Activated naive CD8-positive, alpha-beta T cell treated with anti-CD3 and anti-CD28 coated beads, Interleukin-2, amount 10 ng/mL, durations not matched to agents 7 days and 5 days (primary cell): ENCODE results near the gene MINDY4. TPM values are rescaled to one million over a fixed set of nuclear protein-coding genes. Genes with fewer than 3 reads are reported as not detected.

ENCODE experiments used
- ATAC-seq: fragments of 150-1000 bp; cut with Tn5 transposase; one replicate; pipeline ENCODE4 v1.10.0; 2021; ENCODE audit warnings: low read depth, moderate library complexity
- POLR2A ChIA-PET: fragments of 350-600 bp; sonication (Branson Sonifier 250); formaldehyde crosslinking; loops from one replicate; lab custom pipeline; 2021; ENCODE audit warnings: antibody characterized with exemption; lab: Charles Lee
- DNase-seq: peaks from one replicate; pipeline ENCODE4 v3.0.0; 2021
- H3K27ac Mint-ChIP-seq: one replicate; pipeline ENCODE4 v1.8.0; 2022; ENCODE audit warnings: mild to moderate bottlenecking, mixed read lengths
- H3K27me3 Mint-ChIP-seq: one replicate; pipeline ENCODE4 v1.8.0; 2022; ENCODE audit warnings: mild to moderate bottlenecking, moderate library complexity, mixed read lengths
- H3K36me3 Mint-ChIP-seq: one replicate; pipeline ENCODE4 v1.8.0; 2021; ENCODE audit warnings: mild to moderate bottlenecking, mixed read lengths
- H3K4me1 Mint-ChIP-seq: one replicate; pipeline ENCODE4 v1.8.0; 2021; ENCODE audit warnings: mixed read lengths
- H3K4me3 Mint-ChIP-seq: one replicate; pipeline ENCODE4 v1.8.0; 2022; ENCODE audit warnings: mild to moderate bottlenecking, moderate library complexity, mixed read lengths
- H3K9me3 Mint-ChIP-seq: one replicate; pipeline ENCODE4 v1.8.0; 2021; ENCODE audit warnings: mixed read lengths
- total RNA-seq, 2 experiments: library from RNA; stranded (reverse); gene quantifications; one replicate each; pipeline ENCODE4 v1.2.3, GENCODE V29; 2021

MINDY4 gene
- total RNA-seq, 2 experiments from 2014 or later = 1.1 to 1.6 TPM

DNA sequence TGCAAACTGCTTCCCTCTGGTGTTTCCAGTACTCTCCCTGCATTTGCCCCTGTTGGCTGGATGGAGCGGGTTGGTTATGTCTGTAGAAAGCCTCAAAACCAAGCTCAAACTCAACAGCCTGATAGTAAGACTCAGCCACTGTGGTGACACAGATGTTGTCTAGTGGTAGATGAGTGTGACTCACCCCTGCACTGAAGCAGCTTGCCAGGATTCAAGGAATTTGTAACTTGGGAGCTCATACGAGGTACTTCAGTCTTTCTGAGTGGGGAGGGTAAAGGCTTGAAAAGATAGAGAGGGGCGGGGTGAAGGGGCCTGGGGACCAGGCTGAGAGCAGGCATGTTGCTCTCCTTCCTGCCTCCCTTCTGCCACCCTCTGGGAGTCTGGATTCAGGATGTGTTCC is 117.5 kb downstream of the MINDY4 start:
- Mint-ChIP-seq H3K36me3 (no peaks in the 10 kb centered on the region), H3K27me3 (peaks cover 3% of the 10 kb centered on the region), H3K27ac (no peak overlapping the region), H3K4me3 (no peak overlapping the region), H3K4me1 (no peaks in the 10 kb centered on the region), H3K9me3 (no peaks in the 10 kb centered on the region)
- ATAC-seq (no peak), DNase-seq (no peak)
- POLR2A ChIA-PET = no interaction called here

DNA sequence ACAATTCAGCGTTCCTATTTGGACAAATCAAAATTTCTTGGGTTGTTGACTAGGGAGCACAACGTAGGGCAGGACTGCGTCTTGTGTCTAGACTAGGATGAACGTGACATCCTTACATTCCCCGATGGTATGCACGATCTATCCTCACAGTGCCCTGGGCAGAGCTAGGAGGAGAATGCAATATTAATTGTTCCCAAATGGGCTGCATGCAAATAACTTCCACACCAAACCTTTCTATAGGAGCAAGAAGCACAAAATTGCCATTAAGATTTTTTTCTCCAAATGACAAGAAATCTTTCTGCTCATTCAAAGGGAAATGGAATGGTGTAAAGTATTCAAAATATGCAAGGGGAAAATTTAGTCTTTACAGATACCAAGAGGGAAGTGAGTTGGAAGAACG is 119.0 kb downstream of the MINDY4 start:
- ATAC-seq (no peak), DNase-seq (no peak)
- Mint-ChIP-seq H3K27me3 (peaks cover 6% of the 10 kb centered on the region), H3K4me1 (no peaks in the 10 kb centered on the region), H3K36me3 (no peaks in the 10 kb centered on the region), H3K4me3 (no peak overlapping the region), H3K9me3 (no peaks in the 10 kb centered on the region), H3K27ac (no peak overlapping the region)
- POLR2A ChIA-PET = no interaction called here

DNA sequence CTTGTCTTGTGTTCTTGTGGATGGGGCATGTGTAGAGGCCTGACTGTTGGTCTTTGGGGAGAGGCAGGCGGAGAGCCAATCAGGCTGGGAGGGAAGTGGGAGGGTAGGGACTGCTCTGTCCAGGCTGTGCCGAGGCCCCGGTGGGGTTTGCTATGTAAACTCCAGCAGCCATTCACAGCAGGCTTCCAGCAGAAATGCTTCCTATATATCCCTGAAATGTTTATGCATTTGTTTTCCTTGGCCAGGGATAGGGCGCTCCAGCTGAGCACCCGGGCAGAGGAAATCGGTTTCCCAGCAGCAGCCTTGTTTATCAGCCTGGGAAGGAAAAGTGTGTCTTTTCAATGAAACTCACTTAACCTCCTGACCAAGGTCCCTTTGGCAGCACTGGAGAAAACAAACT is 122.1 kb downstream of the MINDY4 start:
- no peaks in the 10 kb centered on the region for H3K9me3 Mint-ChIP-seq
- no peak overlapping the region for H3K27ac Mint-ChIP-seq
- H3K4me3 Mint-ChIP-seq = no peak overlapping the region
- no peaks in the 10 kb centered on the region for H3K4me1 Mint-ChIP-seq
- no peaks in the 10 kb centered on the region for H3K36me3 Mint-ChIP-seq
- POLR2A ChIA-PET = no interaction called here
- peaks cover 9% of the 10 kb centered on the region for H3K27me3 Mint-ChIP-seq
- no peak for ATAC-seq
- no peak for DNase-seq

DNA sequence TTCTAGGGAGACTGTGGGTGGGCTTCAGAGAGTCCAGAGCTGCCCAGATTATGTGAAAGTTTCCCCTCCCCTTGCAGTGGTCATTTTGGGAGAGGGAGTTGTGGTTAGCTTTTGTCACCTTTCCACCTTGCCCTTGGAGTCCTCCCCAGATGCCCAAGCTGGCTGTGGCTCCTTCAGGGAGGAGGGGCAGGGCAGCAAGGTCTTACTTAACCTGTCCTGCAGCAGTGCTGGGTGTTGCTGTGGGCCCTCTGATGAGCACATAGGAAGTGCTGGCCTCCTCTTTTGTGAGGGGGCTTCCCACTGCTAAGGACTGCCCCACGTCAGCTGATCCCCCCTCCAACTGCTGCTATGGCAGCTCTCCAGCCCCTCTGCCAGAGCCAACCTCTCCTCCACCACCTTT is 122.8 kb downstream of the MINDY4 start:
- POLR2A ChIA-PET = no interaction called here
- Mint-ChIP-seq H3K4me3 (no peak overlapping the region), H3K4me1 (no peaks in the 10 kb centered on the region), H3K27ac (peak overlapping the region; percentile 34), H3K27me3 (peaks cover 9% of the 10 kb centered on the region), H3K9me3 (no peaks in the 10 kb centered on the region), H3K36me3 (no peaks in the 10 kb centered on the region)
- ATAC-seq (no peak), DNase-seq (no peak)

DNA sequence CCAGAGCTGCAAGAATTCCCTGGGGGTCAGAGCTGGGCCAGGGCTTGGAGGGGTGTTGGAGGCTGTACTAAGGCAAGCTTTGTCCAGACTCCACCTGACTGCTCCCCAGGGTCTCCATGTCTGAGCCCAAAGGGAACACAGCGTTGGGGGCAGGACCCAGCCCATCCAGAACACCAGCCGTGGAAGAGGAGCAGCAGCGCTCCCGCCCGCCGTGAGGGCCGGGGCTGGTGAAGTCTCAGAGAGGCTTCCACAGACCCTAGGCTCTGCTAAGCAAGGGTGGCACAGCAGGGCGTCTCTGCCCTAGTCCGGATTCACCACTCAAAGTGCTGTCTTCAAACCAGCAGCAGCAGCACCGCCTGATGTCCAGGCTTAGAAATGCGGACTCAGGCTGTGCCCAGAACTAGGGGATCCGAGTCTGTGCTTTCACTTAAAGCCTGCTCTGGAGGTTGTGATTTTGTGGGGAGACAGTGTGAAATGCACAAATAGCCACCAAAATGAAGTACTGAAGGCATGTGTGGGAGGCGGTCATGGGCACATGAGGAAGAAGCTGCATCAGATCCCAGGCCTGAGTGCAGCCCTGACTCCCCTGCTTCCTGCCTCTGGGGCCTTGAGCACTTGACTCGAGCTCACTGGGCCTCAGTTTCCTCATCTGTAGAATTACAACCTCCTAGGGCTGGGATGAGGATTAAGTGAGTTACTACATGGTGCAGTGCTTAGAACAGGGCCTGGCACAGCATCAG is 123.8 kb downstream of the MINDY4 start:
- Mint-ChIP-seq H3K9me3 (no peaks in the 10 kb centered on the region), H3K36me3 (no peaks in the 10 kb centered on the region), H3K4me1 (no peaks in the 10 kb centered on the region), H3K27ac (no peak overlapping the region), H3K27me3 (peaks cover 9% of the 10 kb centered on the region), H3K4me3 (no peak overlapping the region)
- POLR2A ChIA-PET = no interaction called here
- ATAC-seq (no peak), DNase-seq (no peak)

DNA sequence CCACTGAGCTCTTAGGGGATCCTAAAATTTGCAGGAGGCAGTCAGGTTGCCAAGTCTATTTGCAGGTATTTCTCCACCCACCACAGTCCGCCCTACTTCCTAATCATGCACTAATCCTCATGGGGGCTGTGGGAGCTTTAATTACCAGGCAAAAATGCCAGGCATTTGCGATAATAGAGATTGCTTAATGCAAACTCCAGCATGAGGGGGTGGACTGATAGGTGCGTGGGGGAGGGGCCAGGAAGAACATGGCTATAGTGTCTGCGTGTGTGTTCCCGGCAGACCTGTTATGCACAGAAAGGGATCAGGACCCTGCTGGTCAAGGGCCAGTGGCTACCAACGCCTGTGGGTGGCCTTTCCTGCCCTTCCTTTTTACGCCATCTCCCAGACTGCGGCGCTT is 124.8 kb downstream of the MINDY4 start:
- Mint-ChIP-seq H3K9me3 (no peaks in the 10 kb centered on the region), H3K36me3 (no peaks in the 10 kb centered on the region), H3K4me3 (no peak overlapping the region), H3K27me3 (peaks cover 9% of the 10 kb centered on the region), H3K27ac (no peak overlapping the region), H3K4me1 (no peaks in the 10 kb centered on the region)
- ATAC-seq = no peak
- DNase-seq = no peak
- POLR2A ChIA-PET = no interaction called here

DNA sequence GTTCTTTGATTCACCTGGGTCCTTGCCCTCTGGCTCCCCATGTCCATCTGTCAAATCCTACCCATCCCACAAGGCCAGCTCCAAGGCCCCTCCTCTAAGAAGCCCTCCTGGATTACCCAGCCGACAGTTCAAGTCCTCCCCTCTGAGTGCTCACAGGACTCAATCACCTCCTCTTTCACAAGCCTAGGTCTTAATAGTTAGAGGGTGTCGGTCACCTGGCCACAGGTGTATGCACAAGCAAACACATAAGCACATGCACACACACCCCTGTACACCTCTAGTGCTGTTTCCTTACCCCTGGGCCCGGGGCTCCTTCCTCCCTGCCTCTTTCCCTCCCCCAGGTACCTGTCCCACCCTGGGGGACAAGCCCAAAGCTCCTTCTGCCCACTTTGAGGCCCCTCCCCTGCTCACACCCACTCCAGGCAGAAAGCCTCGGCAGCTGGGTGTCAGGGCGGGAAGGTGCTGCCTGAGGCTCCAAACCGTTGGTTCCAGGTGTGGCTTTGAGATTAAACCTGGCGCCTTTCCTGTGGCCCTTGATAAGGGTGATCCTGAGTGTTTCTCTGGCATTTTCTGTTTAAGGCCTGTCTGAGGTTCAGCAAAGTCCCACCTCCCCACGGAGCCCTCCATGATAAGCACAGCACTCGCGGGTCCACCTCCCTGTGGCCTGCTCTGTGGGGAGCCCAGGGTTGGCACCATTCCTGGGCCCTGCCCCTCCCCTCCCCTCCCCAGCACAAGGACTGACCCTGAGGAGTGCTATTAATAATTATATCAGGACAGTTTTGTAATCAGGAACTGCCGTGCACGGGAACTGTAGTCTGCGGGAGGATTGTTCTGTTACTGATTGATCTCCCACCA is 125.8 kb downstream of the MINDY4 start:
- Mint-ChIP-seq H3K9me3 (no peaks in the 10 kb centered on the region), H3K27me3 (peaks cover 9% of the 10 kb centered on the region), H3K27ac (no peak overlapping the region), H3K4me1 (peaks cover 3% of the 10 kb centered on the region), H3K4me3 (no peak overlapping the region), H3K36me3 (no peaks in the 10 kb centered on the region)
- ATAC-seq (no peak), DNase-seq (no peak)
- POLR2A ChIA-PET = no interaction called here

DNA sequence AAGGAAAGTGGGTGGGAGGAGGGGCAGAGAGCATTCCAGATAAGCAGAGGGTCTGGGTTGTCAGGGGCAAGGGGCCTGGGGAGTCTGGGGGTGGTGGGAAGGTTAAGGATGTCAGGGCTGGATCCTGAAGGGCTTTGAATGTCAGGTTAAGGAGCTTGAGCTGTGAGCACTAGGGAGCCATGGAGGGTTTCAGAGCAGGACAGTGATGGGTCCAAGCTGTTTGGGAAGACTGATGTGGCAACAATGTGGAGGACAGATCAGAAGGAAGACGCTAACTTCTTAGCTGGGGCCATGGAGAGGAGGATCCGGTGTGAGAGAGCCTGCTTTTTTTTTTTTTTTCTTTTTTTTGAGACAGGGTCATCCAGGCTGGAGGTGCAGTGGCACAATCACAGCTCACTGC is 126.6 kb downstream of the MINDY4 start:
- peaks cover 5% of the 10 kb centered on the region for H3K27me3 Mint-ChIP-seq
- ATAC-seq = no peak
- H3K4me1 Mint-ChIP-seq = peaks cover 3% of the 10 kb centered on the region
- H3K4me3 Mint-ChIP-seq = no peak overlapping the region
- POLR2A ChIA-PET = no interaction called here
- H3K36me3 Mint-ChIP-seq = no peaks in the 10 kb centered on the region
- no peak for DNase-seq
- no peak overlapping the region for H3K27ac Mint-ChIP-seq
- H3K9me3 Mint-ChIP-seq = no peaks in the 10 kb centered on the region

DNA sequence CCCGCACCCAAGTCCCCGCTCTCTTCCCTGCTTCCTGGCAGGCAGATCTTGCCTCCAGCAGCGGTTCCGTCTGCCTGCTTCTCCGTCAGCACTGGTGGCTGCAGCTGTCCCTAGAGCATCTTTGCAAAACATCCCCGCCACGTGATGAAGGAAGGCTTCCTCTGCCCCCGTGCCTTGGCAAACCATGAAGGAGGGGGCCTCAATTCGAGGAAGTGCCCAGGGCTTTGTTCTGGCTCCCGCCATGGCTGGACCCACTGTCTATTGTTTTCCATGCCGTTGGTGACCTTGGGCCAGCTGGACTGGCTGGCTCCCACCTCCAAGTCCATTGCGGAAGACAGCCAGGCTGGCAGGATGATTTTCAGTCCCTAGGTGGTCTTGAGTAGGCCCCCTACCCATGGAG is 127.2 kb downstream of the MINDY4 start:
- H3K27ac Mint-ChIP-seq = no peak overlapping the region
- POLR2A ChIA-PET = no interaction called here

DNA sequence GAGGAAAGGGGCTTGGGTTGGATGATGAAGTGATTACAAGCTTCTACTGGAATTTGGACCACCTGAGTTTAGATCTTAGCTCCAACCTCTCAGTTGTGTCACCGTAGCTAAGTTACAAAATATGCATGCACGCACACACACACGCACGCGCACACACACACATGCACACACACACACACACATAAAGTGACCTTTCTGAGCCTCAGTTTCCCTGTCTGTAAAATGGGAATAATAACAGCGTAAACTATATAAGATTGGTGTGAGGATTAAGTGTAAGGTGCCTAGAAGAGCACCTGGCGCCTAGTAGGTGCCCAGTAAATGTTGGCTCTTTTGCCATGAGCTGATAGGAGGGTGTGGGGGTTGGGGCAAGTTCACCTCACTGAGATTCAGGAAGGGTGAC is 127.8 kb downstream of the MINDY4 start:
- Mint-ChIP-seq H3K4me3 (no peak overlapping the region), H3K27me3 (peaks cover 5% of the 10 kb centered on the region), H3K36me3 (no peaks in the 10 kb centered on the region), H3K4me1 (peaks cover 6% of the 10 kb centered on the region), H3K9me3 (no peaks in the 10 kb centered on the region), H3K27ac (no peak overlapping the region)
- ATAC-seq (no peak), DNase-seq (no peak)
- POLR2A ChIA-PET = no interaction called here

More for the DNA sequence above, 127.2 kb downstream of the MINDY4 start:
- Mint-ChIP-seq H3K4me1 (peaks cover 6% of the 10 kb centered on the region), H3K36me3 (no peaks in the 10 kb centered on the region), H3K4me3 (no peak overlapping the region), H3K27me3 (peaks cover 5% of the 10 kb centered on the region), H3K9me3 (no peaks in the 10 kb centered on the region)
- ATAC-seq (no peak), DNase-seq (no peak)

DNA sequence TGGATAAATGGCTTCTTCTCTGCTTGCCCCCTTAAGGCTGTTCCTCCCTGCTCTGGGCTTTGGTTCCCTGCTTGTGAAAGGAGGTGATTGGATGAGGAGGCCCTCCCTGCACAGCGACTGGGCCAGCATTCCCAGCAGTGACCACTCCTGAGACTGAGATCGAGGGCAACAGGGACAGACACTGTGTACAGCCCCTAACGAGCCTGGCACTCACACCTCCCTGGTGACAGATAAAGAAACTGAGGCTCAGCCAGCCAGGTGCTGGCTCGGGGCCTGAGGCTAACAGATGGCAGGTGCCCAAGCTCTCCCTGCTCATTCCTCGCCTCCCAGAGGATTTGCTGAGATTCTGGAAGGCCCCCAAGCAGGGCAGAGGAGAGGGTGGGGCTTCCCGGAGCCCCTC is 128.4 kb downstream of the MINDY4 start:
- no peaks in the 10 kb centered on the region for H3K36me3 Mint-ChIP-seq

DNA sequence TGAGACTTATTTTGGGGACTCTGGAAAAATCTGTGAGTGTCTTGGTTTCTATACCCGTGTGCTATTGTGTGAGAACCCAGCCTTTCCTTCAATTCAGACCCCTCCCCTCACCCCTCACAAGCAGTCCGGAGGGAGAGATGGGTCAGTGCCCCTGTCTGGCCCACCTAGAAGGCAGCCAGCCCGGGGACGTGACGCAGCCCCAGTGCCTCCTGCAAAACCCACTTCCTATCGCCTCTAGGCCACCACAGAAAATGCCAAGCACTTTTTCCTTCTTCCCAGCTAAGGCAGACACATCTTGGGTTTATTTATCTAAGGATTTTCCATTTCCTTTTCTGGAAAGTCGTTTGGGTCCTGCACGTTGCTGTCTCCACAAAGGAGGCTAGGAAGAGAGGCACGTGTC is 128.8 kb downstream of the MINDY4 start:
- POLR2A ChIA-PET = no interaction called here
- H3K27me3 Mint-ChIP-seq = peaks cover 2% of the 10 kb centered on the region
- no peak for ATAC-seq

More for the DNA sequence above, 128.4 kb downstream of the MINDY4 start:
- H3K4me1 Mint-ChIP-seq = peaks cover 6% of the 10 kb centered on the region
- H3K27me3 Mint-ChIP-seq = peaks cover 2% of the 10 kb centered on the region
- no peak overlapping the region for H3K27ac Mint-ChIP-seq
- H3K4me3 Mint-ChIP-seq = no peak overlapping the region
- DNase-seq = no peak
- ATAC-seq = no peak
- POLR2A ChIA-PET = no interaction called here
- no peaks in the 10 kb centered on the region for H3K9me3 Mint-ChIP-seq

DNA sequence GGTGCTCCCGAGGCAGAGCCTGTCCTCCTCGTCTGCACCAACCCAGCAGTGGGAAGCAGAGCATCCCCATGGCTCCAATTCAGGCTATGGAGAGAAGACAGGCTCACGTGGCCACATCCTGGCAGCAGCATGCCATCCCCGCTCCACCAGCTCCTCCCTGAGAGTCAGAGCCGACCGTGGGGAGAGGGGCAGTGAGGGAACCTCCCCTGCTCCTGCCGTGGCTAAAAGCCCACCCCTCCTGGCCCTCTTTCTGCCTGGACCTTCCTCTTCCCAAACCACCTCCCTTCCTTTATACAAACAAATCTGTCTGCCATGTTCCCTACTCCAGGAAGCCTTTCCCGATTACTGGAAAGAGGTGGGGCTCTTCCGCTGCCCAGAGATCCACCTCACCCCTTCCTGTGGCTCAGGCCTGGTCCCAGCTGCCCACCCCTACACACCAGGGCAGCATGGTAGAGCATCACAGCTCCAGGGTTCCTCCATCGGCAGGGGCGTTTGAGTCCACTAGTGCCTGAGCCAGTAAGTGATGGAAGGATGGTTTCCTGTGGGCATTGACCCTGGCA is 129.7 kb downstream of the MINDY4 start:
- Mint-ChIP-seq H3K4me3 (no peak overlapping the region), H3K27me3 (peaks cover 2% of the 10 kb centered on the region), H3K9me3 (no peaks in the 10 kb centered on the region), H3K4me1 (peaks cover 6% of the 10 kb centered on the region), H3K27ac (no peak overlapping the region), H3K36me3 (no peaks in the 10 kb centered on the region)
- DNase-seq (no peak), ATAC-seq (no peak)
- POLR2A ChIA-PET = no interaction called here

More for the DNA sequence above, 128.8 kb downstream of the MINDY4 start:
- H3K36me3 Mint-ChIP-seq = no peaks in the 10 kb centered on the region
- H3K9me3 Mint-ChIP-seq = no peaks in the 10 kb centered on the region
- H3K4me1 Mint-ChIP-seq = peaks cover 6% of the 10 kb centered on the region
- no peak for DNase-seq
- H3K4me3 Mint-ChIP-seq = no peak overlapping the region
- no peak overlapping the region for H3K27ac Mint-ChIP-seq

DNA sequence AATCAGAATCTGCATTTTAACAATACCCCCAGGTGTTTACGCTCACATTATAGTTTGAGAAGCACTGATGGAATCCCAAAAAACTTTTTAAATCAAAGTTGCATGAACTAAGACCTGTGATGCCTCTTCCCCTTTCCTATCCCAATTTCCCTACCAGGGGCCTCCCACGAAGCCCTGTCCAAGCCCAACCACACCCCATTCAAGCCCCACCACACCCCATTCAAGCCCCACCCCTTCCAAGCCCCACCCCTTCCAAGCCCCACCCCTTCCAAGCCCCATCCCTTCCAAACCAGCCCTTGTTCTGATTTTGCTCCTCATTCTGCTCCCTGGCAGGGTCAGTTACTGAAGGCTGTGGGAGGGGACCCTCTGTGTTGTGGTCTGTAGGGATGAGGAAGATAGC is 130.6 kb downstream of the MINDY4 start:
- Mint-ChIP-seq H3K4me3 (no peak overlapping the region), H3K36me3 (no peaks in the 10 kb centered on the region), H3K27ac (no peak overlapping the region), H3K9me3 (no peaks in the 10 kb centered on the region), H3K27me3 (peaks cover 2% of the 10 kb centered on the region), H3K4me1 (peaks cover 6% of the 10 kb centered on the region)
- DNase-seq = no peak
- POLR2A ChIA-PET = no interaction called here
- ATAC-seq = no peak
